Activated naive CD4-positive, alpha-beta T cell treated with Interleukin-2 at 50 U/mL for 16 hours (primary cell): ENCODE measurements around the gene DHRS7B.
"Not testable (repeated sequence)": the region's sequence is repeated elsewhere in the genome, so short reads cannot be mapped to it uniquely, and the experiment has no call there.

Experiments used
- DNase-seq: peaks from one replicate; pipeline ENCODE4 v3.0.0-alpha.2; 2020

Gene DHRS7B

DNA sequence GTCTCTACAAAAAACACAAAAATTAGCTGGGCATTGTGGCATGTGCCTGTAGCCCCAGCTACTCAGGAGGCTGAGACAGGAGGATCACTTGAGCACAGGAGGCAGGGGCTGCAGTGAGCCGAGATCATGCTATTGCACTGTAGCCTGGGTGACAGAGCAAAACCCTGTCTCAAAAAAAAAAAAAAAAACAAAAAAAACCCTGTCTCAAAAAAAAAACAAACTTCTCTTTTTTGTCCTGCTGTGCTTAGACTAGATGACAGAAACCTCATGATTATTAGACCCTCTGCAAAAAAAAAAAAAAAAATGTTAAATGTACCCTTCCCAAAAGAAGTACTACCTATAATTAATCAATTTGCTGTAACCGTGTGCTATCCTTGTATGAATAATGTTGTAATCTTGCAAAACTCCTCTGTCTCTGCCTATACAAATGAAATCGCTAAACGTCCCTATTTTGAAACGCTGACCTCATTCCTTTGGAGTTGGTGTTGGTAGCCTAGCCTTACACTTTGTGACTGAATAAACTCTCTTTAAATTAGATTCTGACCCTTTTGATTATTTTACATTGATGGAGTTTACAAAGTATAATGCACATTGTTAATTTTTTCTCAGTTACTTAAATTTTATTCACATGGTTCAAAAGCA, 13.6 kb upstream of the DHRS7B start:
- no peak for DNase-seq

DNA sequence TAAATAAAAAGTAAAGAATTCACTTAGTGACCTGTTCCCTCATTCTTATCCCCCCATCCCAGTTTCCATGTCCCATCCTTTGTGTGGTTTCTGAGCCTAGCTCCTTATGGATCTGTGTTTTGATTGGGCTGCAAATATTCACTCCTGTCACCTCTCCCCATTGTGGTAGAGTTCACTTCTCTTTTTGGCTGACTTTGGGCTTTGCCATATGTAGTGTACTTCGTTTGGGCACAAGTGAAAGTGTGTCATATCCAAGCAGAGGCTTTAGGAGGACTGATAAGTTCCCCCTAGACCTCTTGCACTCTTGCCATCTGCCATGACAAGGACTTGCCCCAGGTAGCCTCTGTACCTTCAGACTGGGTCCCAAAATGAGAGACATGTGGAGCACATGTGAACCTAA, 13.0 kb upstream of the DHRS7B start:
- no peak for DNase-seq

DNA sequence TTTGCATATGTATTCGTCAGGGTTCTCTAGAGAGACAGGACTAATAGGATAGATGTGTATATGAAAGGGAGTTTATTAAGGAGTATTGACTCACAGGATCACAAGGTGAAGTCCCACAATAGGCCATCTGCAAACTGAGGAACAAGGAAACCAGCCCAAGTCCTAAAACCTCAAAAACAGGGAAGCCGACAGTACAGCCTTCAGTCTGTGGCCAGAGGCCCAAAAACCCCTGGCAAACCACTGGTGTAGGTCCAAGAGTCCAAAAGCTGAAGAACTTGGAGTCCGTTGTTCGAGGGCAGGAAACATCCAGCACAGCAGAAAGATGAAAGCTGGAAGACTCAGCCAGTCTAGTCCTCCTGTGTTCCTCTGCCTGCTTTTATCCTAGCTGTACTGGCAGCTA, 12.0 kb upstream of the DHRS7B start:
- not testable (repeated sequence) for DNase-seq

DNA sequence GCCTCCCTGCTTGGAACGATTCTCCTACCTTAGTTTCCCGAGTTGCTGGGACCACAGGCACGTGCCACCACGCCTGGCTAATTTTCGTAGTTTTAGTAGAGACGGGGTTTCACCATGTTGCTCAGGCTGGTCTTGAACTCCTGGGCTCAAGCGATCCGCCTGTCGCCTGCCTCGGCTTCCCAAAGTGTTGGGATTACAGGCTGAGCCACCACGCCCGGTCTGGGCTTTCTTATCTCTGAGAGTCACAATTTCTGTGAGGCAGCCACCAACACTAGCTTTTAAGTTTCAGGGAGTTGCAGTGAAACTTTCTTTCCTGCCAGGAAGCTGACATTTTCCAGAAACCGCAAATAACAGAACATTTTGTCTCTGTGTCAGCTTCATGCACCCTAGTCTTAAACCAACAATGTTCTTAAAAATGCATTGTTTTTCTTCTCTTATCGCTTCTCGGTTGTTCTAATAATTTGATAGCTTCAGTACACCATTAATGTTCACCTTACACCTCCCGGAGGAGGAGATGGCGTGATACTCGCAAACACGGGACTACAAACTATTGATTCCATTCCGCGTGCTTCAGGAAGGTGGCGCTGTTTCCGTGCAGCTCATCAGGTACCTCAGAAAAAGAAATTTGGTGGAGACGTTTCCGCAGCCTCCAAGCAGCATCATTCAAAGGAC, 7.4 kb upstream of the DHRS7B start:
- DNase-seq, result peak; percentile 72

DNA sequence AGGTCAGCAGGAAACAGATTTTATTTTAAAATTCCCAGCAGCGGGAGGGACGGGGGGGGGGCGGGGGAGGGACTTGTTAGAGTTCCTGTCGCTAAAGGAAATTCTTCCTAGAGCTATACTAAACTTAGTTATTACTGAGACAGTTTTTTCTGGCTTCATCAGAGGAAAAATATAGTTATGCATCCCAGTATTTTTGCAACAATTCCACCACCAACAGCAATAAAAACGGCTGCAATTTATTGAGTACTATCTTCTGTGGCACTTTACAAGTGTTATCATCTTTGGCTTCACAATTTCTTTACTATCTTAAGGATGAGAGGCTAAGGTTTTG, 6.9 kb upstream of the DHRS7B start:
- DNase-seq, result no peak

DNA sequence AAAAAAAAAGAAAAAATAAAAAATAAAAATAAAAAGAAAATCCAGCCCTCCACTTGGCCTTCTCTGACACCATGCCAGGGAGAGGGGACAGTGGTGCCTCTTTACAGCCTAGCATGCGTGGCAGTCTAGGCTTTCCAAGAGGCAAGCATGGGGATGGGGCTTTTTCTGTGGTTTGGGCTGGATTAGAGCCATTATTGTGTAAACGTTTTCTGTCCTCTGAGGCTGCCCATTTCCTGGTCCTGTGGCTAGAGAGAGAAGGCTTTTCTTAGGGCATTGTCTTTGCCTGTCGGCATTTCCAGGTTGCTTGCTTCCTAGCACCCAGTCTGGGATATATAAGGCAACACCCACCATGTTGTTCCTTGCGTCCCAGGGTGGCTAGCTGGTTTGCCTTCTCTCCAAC, 2.7 kb upstream of the DHRS7B start:
- DNase-seq, result no peak

DNA sequence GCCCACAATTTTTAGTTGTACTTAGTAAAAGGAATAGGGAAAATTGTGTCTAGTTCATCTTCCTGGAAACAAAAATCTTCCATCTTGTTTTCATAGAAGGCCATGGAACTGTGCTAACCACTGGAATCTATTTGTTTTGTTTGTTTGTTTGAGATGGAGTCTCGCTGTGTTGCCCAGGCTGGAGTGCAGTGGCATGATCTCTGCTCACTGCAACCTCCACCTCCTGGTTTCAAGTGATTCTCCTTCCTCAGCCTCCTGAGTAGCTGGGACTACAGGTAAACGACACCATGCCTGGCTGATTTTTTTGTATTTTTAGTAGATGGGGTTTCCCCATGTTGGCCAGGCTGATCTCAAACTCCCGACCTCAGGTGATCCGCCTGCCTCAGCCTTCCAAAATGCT, 2.2 kb upstream of the DHRS7B start:
- DNase-seq, result not testable (repeated sequence)

DNA sequence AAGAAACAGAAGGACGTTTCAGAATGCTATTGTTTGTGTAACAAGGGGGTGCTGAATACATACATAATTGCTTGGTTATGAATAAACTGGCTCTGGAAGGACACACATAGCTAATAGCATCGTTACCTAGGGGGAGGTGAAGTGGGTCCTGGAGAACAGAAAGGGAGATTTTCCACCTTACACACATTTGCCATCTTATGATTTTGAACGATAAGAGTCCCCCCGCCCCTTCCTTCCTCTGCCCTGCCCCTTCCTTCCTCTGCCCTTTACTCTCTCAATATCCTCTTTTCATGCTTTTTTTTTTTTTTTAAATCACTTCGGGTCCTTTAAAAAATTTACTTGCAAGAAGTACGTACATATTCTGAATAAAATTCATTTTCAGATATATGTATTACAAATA, 902 bp upstream of the DHRS7B start:
- peak; percentile 57 for DNase-seq

DNA sequence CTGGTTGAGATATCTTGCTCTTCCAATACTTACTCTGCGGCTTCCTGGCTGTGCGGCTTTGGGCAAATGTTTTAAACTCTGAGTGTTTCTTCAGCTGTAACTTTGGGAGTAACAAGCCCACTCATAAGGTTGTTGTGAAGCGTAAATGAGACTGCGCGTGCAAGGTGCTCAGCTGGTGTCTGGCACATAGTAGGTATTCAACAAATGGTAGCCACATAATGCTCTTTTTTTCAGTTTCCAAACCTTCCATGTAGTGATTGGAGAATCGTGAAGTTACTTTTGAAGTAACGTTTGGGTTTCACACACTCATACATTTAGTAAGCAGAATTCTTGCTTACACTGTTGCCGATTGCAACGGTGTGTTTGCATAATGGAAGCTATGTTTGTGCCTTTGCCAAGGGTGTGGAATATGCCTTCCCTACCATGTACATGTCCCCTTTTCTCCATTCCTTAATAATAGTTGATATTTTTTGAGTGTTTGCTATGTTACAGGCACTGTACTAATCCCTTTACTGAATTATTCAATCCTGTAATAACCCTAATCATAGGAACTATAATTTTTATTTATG, 829 bp downstream of the DHRS7B start:
- no peak for DNase-seq

DNA sequence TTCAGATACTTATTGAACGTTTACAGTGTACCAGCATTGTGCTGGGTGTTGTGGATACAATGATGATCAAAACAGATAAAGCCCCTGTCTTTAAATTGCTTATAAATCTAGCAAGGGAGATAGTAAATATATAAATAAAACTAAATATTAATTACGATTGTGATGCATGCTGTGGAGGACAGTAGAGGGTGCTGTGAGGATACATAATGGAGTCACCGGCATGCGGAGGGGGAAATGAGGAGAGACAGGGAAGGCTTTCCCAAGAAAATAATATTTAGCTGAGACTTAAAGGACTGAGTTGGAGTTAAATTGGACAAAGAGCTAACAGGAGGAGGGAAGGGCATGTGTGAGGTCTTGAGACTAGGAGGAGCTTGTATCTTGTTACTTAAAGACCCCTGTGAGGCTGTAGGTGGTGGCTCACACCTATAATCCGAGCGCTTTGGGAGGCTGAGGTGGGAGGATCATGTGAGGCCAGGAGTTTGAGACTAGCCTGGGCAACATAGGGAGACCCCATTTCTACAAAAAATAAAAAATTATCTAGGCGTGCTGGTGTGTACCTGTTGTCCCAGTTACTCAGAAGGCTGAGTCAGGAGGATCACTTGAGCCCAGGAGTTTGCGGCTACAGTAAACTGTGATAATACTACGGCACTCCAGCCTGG, 2.4 kb downstream of the DHRS7B start:
- no peak for DNase-seq

DNA sequence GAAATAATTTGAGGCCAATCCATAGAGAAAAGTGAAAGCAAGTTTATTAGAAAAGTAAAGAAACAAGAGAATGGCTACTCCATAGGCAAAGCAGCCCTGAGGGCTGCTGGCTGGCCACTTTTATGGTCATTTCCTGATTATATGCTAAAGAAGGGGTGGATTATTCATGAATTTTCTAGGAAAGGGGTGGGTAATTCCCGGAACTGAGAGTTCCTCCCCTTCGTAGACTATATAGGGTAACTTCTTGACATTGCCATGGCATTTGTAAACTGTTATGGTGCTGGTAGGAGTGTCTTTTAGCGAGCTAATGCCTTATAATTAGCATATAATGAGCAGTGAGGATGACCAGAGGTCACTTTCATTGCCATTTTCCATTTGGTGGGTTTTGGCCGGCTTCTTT, 4.4 kb downstream of the DHRS7B start:
- no peak for DNase-seq

DNA sequence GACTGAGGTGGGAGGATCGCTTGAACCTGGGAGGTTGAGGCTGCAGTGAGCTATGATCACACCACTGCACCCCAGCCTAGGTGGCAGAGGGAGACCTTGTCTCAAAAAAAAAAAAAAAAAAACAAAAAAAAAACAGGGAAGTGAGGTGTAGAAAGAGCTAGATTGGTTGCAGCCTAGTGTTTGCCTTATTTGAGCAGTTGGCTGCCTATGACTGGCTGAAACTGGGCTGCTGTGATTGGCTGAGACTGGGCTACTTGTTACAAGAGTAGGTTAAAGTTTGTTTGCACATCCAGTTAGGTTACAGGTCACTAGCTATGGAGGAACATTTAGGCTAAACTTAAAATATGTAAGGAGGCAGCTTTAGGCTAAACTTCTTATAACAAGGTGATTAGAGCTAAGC, 5.7 kb downstream of the DHRS7B start:
- no peak for DNase-seq

DNA sequence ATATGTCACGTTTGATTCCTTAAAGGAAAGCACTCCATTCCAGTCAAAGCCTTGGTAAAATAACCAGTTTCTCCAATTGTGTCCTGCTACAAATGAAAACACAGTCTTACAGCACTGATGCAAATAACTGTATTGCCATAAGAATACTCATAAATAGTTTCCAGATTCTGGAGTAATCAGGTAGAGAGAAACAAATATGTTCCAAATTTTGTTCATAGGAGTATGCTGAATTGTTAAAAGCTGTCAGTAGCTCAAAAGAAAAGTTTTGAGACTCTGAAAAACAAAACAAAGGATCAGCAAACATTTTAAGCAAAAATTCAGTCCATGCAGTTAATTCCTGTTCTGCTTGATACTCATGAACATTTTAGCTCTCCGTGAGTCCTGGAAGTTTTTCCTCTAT, 7.8 kb downstream of the DHRS7B start:
- no peak for DNase-seq

DNA sequence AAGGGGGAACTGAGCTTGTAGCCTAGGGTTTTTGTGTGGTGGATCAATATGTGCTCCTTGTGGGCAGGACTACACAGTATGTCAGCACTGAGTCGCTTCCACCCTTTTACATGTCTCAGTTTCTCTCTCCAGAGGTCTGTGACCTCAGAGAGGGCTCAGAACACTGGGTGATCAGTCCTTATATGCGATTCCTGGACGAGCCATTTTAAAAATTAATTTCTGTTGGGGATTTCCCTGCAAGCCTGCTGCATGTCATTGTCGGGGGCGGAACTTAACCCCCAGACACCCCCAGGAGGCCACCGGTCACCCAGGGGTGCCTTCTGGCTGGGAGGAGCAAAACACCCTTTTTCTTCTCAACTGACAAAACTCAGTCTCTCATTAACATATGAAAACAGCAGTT, 14.1 kb downstream of the DHRS7B start:
- no peak for DNase-seq

DNA sequence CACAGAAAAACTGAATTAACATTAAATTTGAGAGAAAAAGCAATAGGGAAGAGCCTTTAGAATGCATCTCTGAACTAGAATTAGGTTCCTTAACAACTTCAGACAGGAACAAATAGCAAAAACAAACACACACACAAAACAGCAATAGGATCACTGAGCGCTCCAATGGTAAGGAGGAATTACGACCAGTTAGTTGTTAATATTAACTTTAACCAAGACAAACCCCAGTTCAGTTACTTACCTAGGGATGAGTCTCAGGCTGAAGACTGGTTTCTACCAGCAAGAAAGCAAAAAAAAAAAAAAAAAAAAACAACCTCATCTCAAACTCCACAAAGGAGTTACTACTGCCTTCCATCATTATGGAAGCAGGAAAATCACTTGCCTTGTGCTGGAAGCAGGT, 14.6 kb downstream of the DHRS7B start:
- DNase-seq, result no peak

DNA sequence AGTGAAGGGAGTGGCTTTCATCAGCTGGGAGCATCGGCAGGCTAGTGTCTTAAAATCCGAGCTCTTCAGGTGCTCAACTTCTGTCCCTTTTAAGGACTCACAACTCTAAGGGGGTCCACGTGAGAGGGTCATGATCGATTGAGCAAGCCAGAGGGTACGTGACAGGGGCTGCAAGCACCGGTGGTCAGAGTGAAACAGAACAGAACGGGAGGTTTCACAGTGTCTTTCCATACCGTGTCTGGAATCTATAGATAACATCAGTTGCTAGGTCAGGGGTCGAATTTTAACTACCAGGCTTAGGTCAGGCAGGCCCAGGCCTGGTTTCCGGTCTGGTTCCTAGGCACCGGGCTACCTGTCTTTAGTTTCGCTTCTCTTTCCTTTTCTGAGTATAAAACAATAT, 15.3 kb downstream of the DHRS7B start:
- not testable (repeated sequence) for DNase-seq

DNA sequence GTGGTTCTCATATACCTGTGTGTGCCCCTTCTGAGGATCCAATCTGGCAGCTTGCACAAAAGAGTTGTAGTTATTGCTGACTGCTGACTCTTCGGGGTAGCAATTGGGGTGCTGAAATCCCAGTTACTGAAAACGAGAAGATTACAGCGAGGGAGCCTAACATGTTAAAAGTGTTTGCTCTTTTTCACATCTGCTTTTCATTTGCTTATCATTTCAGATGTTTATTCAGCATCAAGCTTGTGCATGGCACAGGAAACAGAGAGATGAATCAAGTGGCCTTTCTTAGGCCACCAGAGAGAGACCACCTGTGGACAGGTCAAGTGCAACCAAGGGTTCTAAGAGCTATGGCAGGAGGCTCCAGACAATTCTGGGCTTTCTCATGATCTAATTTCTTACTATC, 16.9 kb downstream of the DHRS7B start:
- no peak for DNase-seq

DNA sequence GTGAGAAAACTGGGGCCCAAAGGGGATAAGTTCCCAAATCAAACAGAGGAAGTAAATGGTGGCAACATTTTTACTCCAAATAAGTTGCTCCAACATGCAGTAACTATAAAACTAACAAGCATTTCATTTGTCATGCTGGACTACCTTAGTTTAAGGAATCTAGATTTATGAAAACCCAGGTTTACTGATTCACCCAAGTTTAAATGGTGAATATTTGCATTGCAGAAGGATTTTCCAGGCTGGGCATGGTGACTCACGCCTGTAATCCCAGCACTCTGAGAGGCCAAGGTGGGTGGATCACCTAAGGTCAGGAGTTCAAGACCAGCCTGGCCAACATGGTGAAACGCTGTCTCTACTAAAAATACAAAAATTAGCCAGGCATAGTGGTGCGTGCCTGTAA, 17.5 kb downstream of the DHRS7B start:
- not testable (repeated sequence) for DNase-seq

DNA sequence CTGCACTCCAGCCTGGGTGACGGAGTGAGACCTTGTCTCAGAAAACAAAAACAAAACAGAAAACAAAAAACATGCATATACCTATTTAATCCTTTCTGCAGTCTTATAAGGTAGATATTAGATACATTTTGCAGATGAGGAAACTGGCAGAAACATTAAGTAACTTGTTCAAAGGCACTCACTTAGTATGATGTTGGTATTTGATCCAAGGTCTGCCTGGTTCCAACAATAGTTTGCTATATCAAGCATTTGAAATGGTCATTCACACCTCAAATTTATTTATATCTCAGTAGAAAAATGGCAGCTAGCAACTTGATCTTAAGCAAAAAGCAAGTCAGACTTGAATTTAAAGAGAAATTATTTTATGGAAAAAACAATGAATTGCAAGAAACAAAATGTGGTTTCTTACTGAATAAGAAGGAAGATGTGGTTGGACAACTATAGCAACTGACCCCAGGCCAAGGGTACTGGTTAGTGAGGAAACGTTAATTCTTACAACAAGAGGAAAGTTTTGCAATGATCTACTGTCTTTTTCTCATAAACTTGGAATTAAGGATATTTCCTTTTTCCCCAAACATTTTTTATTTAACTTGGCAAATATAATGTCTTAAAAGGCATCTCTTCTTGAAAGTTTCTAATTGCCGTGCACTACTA, 19.7 kb downstream of the DHRS7B start:
- no peak for DNase-seq

DNA sequence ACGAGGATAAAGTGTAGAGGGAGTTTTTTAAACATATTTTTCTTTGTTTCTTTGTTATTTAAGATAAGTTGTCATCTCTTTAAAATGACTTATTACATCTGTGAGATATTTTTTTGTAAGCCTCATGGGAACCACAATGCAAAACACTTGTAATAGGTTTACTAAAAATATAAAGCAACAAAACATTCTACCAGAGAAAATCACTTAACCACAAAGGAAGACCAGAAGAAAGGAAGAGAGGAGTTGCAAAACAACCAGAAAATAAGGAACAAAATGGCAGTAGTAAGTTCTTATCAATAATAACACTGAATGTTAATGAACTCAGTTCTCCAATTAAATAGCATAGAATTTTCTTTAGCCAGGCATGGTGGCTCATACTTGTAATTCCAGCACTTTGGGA, 22.9 kb downstream of the DHRS7B start:
- DNase-seq, result no peak

DNA sequence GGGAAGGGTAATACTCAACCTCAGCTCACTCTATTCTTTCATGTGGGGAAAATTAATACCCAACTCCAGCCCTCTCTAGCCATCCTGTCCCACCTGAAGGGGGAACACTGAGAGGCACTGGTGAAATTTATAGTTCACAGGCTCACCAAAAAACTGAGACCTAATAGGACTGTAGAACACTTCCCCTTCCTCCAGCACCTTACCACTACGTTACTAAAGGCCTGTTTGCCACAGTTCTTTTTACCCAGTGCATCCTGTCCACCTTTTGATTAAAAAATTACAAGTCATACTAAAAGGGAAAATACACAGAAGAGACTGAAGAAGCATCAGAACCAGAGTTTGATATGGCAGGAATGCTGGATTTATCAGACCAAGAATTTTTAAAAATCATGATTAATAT, 26.0 kb downstream of the DHRS7B start:
- no peak for DNase-seq

DNA sequence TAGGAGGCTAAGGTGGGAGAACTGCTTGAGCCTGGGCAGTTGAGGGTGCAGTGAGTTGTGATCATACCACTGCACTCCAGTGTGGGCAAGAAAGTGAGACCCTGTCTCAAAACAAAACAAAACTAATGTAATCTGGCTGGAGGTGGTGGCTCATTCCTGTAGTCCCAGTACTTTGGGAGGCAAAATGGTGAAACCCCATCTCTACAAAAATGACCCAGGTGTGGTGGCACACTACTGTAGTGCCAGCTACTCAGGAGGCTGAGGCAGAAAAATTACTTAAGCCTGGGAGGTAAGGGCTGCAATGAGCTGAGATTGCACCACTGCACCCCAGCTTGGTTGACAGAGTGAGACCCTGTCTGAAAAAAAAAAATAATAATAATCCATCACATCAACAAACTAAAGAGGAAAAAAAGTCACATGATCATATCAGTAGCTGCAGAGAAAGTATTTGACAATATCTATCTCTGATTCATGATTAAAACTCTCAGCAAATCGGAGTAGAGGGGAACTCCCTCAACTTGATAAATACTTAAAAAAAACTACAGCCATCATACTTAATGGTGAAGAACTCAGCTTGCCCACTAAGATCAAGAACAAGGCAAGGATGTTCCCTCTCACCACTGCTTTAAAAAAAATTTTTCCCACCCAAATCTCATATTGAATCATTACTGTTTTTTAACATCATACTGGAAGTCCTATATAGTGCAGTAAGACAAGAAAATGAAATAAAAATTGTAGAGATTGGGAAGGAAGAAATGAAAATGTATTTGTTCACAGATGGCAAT, 31.0 kb downstream of the DHRS7B start:
- DNase-seq, result no peak

DNA sequence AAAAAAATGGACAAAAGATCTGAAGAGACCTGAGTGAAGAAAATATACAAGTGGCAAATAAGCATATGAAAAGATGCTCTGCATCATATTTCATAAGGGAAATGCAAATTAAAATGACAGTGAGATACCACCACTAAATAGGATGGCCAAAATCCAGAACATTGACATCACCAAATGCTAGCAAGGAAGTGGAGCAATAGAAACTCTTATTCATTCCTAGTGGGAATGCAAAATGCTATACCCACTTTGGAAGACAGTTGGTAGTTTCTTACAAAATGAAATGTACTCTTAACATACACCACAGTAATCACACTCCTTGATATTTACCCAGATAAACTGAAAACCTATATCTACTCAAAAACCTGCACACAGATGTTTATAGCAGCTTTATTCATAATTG, 33.6 kb downstream of the DHRS7B start:
- no peak for DNase-seq
